H1 (cell line): ENCODE measurements around the gene NAGA. TPM values are rescaled to one million over a fixed set of nuclear protein-coding genes. Genes with fewer than 3 reads are reported as not detected.

Experiments
- FOSL1 ChIP-seq: IDR thresholded peaks from 2 replicates; pipeline ENCODE4 v1.6.1; 2011; ENCODE audit warnings: mild to moderate bottlenecking, low read depth, low read length, moderate library complexity; ENCODE audit not compliant: insufficient read depth
- SP1 ChIP-seq: IDR thresholded peaks from 2 replicates; pipeline ENCODE4 v1.6.1; 2011; ENCODE audit warnings: low read depth, low read length
- polyA plus RNA-seq, 7 experiments: library from polyadenylated mRNA; depleted of rRNA in 3 of 7; stranded (reverse) in 5 of 7; unstranded in 2 of 7; fragments of >200 nt in 5 of 7; fragments of 200-250 nt in 2 of 7; gene quantifications; 1 replicate in 5 of 7; 2 replicates in 1 of 7; 4 replicates in 1 of 7; pipeline versions ENCODE4 v1.2.1 to v1.2.3, GENCODE V29; 2011 to 2013; ENCODE audit warnings: missing spikeins in 2 of 7, mixed read lengths in 2 of 7
- total RNA-seq: library from RNA; stranded (reverse); fragmentation: NEBNext Ultra II Directional; extraction: Animal tissue kit (Norgen Biotek cat#: 25700); gene quantifications from 2 replicates; pipeline ENCODE4 v1.2.1, GENCODE V29; 2021
- TF ChIP-seq, protein P1 (sequence below): fragments of 300-600 bp; sonication (generic); IDR thresholded peaks from 2 replicates; pipeline ENCODE4 v1.7.1; 2012; ENCODE audit warnings: low read length, moderate library complexity, mild to moderate bottlenecking, inconsistent platforms; ENCODE audit not compliant: insufficient replicate concordance

The NAGA gene
- total and polyA plus RNA-seq, 2 of the 8 experiments (the other 6 are each of a cell fraction or from before 2014, with no cell fraction given): 14.8 to 30.7 TPM

DNA sequence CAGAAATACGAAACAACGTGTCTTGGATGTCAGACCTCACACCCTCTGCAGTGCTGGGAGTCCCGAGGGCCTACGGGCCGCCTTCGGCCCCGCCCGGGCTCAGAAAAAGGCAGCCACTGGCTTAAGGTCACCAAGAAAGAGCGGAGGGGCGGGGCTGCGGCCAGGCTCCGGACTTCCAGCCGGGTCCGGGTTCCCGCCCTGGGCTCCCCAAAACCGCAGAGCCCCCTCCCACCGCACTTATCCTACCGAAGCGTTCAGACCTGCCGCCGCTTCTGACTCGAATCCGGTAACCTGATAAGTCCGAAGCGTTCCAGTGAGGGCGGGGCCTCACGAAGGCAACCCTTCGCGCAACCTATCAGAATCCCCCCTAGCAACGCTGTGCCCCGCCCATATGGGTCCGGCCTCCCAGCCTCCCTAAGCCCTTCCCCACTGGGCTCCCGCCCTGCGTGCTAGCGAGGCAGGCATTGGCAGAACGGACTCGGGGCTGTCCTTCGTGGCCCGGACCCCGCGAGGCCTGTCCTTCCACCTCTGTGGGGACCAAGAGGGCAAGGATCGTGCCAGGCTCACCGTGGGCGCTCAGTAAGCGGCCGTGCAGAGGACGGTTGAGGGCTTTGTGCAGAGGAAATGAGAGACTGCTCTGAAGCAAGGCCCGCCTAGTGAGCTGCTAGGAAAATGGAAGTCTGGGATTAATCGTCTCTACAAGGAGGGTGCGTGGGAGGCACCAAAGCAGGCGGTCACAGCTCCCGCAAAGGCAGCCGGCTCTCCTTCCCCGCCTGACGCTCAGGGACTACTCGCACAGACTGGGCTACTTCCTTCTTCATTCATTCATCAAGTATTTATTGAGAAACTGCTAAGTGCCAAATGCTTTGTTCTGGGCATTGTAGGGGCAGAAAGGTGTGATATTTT, at the start of gene NAGA (continued):
- TF ChIP-seq, protein P1, sequence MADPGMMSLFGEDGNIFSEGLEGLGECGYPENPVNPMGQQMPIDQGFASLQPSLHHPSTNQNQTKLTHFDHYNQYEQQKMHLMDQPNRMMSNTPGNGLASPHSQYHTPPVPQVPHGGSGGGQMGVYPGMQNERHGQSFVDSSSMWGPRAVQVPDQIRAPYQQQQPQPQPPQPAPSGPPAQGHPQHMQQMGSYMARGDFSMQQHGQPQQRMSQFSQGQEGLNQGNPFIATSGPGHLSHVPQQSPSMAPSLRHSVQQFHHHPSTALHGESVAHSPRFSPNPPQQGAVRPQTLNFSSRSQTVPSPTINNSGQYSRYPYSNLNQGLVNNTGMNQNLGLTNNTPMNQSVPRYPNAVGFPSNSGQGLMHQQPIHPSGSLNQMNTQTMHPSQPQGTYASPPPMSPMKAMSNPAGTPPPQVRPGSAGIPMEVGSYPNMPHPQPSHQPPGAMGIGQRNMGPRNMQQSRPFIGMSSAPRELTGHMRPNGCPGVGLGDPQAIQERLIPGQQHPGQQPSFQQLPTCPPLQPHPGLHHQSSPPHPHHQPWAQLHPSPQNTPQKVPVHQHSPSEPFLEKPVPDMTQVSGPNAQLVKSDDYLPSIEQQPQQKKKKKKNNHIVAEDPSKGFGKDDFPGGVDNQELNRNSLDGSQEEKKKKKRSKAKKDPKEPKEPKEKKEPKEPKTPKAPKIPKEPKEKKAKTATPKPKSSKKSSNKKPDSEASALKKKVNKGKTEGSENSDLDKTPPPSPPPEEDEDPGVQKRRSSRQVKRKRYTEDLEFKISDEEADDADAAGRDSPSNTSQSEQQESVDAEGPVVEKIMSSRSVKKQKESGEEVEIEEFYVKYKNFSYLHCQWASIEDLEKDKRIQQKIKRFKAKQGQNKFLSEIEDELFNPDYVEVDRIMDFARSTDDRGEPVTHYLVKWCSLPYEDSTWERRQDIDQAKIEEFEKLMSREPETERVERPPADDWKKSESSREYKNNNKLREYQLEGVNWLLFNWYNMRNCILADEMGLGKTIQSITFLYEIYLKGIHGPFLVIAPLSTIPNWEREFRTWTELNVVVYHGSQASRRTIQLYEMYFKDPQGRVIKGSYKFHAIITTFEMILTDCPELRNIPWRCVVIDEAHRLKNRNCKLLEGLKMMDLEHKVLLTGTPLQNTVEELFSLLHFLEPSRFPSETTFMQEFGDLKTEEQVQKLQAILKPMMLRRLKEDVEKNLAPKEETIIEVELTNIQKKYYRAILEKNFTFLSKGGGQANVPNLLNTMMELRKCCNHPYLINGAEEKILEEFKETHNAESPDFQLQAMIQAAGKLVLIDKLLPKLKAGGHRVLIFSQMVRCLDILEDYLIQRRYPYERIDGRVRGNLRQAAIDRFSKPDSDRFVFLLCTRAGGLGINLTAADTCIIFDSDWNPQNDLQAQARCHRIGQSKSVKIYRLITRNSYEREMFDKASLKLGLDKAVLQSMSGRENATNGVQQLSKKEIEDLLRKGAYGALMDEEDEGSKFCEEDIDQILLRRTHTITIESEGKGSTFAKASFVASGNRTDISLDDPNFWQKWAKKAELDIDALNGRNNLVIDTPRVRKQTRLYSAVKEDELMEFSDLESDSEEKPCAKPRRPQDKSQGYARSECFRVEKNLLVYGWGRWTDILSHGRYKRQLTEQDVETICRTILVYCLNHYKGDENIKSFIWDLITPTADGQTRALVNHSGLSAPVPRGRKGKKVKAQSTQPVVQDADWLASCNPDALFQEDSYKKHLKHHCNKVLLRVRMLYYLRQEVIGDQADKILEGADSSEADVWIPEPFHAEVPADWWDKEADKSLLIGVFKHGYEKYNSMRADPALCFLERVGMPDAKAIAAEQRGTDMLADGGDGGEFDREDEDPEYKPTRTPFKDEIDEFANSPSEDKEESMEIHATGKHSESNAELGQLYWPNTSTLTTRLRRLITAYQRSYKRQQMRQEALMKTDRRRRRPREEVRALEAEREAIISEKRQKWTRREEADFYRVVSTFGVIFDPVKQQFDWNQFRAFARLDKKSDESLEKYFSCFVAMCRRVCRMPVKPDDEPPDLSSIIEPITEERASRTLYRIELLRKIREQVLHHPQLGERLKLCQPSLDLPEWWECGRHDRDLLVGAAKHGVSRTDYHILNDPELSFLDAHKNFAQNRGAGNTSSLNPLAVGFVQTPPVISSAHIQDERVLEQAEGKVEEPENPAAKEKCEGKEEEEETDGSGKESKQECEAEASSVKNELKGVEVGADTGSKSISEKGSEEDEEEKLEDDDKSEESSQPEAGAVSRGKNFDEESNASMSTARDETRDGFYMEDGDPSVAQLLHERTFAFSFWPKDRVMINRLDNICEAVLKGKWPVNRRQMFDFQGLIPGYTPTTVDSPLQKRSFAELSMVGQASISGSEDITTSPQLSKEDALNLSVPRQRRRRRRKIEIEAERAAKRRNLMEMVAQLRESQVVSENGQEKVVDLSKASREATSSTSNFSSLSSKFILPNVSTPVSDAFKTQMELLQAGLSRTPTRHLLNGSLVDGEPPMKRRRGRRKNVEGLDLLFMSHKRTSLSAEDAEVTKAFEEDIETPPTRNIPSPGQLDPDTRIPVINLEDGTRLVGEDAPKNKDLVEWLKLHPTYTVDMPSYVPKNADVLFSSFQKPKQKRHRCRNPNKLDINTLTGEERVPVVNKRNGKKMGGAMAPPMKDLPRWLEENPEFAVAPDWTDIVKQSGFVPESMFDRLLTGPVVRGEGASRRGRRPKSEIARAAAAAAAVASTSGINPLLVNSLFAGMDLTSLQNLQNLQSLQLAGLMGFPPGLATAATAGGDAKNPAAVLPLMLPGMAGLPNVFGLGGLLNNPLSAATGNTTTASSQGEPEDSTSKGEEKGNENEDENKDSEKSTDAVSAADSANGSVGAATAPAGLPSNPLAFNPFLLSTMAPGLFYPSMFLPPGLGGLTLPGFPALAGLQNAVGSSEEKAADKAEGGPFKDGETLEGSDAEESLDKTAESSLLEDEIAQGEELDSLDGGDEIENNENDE: no peak
- no peak for TF ChIP-seq FOSL1
- peak; percentile 54; the same call in 1 of the 2 replicates for TF ChIP-seq SP1
